ENCODE results near the gene ATPAF2.

The ATPAF2 gene

DNA sequence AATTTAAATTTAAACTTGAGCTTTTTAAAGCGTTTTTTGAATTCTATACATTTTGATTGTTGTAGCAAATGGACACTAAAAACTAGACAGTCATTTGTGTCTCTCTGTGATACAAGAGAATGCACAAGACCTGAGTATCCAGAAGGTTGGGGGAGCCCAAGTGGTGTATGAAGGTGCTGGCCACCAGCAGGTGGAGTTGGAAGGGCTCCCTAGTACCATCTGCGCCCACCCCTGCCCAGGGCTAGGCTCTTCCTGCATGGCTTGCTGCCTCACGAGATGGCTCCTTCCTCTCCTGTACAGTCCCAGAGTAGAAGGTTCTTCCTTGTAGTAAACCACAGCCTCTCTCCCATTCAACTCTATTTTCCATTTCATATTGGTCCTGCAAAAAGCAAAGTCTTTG is 17.2 kb upstream of the ATPAF2 start:
- TF ChIP-seq, protein P1, sequence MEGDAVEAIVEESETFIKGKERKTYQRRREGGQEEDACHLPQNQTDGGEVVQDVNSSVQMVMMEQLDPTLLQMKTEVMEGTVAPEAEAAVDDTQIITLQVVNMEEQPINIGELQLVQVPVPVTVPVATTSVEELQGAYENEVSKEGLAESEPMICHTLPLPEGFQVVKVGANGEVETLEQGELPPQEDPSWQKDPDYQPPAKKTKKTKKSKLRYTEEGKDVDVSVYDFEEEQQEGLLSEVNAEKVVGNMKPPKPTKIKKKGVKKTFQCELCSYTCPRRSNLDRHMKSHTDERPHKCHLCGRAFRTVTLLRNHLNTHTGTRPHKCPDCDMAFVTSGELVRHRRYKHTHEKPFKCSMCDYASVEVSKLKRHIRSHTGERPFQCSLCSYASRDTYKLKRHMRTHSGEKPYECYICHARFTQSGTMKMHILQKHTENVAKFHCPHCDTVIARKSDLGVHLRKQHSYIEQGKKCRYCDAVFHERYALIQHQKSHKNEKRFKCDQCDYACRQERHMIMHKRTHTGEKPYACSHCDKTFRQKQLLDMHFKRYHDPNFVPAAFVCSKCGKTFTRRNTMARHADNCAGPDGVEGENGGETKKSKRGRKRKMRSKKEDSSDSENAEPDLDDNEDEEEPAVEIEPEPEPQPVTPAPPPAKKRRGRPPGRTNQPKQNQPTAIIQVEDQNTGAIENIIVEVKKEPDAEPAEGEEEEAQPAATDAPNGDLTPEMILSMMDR (IDR thresholded peaks at IDR 0.05; ENCODE audit: insufficient read depth, missing control alignments): no peak
- DNase-seq (ENCODE audit: insufficient read length, low spot score): no peak
- FAIRE-seq: no peak

DNA sequence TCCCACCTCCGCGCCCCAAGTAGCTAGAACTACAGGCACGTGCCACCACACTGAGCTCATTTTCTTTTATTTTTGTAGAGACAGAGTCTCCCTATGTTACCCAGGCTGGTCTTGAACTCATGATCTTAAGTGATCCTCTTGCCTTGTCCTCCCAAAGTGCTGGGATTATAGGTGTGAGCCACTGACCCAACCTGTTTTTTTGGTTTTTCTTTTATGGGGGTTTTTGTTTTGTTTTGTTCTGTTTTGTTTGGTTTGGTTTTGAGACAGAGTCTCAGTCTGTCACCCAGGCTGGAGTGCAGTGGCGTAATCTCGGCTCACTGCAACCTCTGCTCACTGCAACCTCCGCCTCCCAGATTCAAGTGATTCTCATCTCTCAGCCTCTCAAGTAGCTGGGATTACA is 16.6 kb upstream of the ATPAF2 start:
- DNase-seq (ENCODE audit: insufficient read length, low spot score) (no peak), FAIRE-seq (no peak)

DNA sequence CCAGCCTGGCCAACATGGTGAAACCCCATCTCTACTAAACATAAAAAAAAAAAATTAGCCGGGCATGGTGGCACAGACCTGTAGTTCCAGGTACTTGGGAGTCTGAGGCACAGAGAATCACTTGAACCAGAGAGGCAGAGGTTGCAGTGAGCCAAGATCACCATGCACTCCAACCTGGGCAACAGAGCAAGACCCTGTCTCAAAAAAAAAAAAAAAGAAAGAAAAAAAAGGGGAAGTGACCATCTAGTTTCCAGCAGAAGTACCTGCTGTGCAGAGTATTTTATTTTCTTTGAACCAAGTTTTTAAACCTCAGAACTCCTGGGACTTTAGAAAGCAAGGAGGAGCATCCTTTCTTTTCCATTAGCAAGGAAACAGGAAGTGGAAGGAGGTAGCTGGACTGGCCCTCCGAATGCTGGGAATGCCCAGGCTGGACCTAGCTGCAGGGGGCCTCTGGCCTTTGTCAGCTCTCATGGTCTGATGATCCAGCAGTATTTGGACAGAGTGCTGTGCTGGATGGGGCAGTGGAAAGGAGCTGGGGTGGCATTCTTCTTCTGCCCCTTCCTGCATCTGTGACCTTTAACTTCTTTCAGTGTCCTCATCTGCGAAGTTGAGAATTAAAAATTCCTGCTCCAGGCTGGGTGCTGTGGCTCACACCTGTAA is 6.9 kb upstream of the ATPAF2 start:
- FAIRE-seq (no peak), DNase-seq (ENCODE audit: insufficient read length, low spot score) (no peak)

More for the DNA sequence above, 16.6 kb upstream of the ATPAF2 start:
- TF ChIP-seq, protein P1 (IDR thresholded peaks at IDR 0.05; ENCODE audit: insufficient read depth, missing control alignments): no peak

DNA sequence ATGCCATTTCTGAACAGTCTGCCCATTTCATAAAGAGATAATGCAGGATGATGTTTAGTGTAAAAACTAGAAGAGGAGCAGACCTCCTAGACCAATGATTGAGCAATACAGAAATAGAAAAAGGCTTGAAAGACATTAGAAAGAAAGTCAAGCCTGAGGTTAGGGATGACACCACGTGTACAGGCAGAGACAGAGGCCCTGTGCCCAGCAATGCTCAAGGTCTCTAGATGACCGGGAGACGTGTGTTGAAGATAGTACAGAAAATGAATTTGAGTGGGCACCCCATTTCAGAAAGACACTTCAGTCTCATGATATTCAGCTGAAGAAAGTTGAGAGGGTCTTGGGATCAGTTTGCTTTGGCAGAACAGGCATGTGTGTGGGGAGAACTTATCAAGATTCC is 5.6 kb upstream of the ATPAF2 start:
- TF ChIP-seq, protein P1 (IDR thresholded peaks at IDR 0.05; ENCODE audit: insufficient read depth, missing control alignments): no peak
- no peak for FAIRE-seq

More for the DNA sequence above, 6.9 kb upstream of the ATPAF2 start:
- TF ChIP-seq, protein P1 (IDR thresholded peaks at IDR 0.05; ENCODE audit: insufficient read depth, missing control alignments): no peak

DNA sequence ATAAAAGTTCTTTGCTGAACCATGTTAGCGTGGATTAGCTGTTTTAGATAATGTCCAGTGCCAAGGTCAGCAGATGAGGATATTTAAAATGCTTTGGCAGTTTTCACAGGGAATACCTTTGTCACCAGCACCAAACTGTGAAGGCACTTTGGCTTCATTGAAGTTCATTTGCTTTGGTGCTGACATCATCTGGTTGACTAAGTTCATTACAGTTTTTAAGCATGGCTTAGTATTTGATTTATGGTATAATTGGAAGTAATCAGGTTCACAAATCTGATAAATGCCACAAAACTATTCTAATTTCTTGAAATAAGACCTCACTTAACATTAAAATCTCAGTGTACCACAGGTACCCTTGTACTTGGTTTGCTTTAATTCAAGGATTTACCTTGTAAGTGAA is 4.5 kb upstream of the ATPAF2 start:
- TF ChIP-seq, protein P1 (IDR thresholded peaks at IDR 0.05; ENCODE audit: insufficient read depth, missing control alignments): peak; percentile 12
- no peak for FAIRE-seq
- no peak for DNase-seq (ENCODE audit: insufficient read length, low spot score)

More for the DNA sequence above, 5.6 kb upstream of the ATPAF2 start:
- no peak for DNase-seq (ENCODE audit: insufficient read length, low spot score)

DNA sequence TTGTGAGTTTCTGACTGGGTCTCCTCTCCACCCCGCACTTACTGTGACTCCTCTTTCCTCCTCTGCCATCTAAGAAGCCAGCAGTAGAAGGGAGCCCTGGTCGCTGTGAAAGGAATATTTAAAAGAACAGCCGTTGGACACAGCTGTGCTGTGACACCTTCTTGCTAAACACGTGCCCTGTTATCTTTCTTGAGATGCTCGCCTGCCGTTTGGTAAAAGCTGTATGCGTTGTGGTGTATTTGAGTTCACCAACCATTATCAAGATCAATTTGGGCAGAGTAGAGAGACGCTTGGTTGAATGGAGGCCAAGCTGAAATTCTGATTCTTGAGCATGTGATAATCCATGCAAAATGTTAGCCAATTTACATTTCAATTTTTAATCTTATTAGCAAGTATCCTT is 4.0 kb upstream of the ATPAF2 start:
- no peak for DNase-seq (ENCODE audit: insufficient read length, low spot score)
- FAIRE-seq: no peak
- TF ChIP-seq, protein P1 (IDR thresholded peaks at IDR 0.05; ENCODE audit: insufficient read depth, missing control alignments): no peak

DNA sequence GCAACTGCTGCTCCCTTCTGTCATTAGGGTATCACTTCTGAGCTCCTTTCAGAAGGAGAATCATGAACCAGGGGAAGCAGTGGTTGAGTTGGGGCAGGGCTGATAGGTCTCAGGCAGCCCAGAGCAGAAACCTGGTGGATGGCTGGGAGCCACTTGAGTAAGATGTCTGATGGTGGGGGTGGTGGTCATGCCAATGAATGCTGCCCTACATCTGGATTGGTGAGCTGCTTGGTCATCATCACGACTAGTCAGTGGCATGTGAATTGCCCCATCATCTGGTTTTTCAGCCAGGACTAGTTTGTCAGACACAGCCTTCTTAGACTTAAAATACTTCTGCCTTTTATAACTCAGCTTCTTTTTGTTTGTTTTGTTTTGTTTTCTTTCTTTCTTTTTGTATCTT is 2.8 kb upstream of the ATPAF2 start:
- no peak for FAIRE-seq
- TF ChIP-seq, protein P1 (IDR thresholded peaks at IDR 0.05; ENCODE audit: insufficient read depth, missing control alignments): no peak
- DNase-seq (ENCODE audit: insufficient read length, low spot score): no peak
